ENCODE measurements around the gene ARTN. TPM values are rescaled to one million over a fixed set of nuclear protein-coding genes. Genes with fewer than 3 reads are reported as not detected.

The ARTN gene, protein sequence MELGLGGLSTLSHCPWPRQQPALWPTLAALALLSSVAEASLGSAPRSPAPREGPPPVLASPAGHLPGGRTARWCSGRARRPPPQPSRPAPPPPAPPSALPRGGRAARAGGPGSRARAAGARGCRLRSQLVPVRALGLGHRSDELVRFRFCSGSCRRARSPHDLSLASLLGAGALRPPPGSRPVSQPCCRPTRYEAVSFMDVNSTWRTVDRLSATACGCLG
- total RNA-seq (2012; rRNA removed), result not detected in 2 replicates

DNA sequence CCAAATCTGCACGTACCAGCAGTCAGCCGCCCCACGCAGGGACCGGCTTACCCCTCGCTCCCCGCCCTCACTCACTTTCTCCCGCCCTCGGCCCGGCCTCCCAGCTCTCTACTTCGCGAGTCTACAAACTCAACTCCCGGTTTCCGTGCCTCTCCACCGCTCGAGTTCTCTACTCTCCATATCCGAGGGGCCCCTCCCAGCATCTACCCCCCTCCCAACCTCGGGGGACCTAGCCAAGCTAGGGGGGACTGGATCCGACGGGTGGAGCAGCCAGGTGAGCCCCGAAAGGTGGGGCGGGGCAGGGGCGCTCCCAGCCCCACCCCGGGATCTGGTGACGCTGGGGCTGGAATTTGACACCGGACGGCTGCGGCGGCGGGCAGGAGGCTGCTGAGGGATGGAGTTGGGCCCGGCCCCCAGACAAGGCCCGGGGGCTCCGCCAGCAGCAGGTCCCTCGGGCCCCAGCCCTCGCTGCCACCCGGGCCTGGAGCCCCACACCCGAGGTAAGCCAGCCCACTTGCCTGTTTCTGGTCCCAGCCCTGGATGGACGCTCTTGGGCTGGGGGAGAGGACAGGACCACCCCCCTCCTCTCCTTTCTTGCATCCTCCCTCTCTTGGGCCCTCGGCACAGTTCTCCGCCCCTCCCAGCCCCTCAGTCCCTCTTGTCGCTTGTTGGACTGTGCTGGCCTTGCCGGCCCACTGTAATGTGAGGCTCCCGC is at the start of gene ARTN:
Gene ARTN (plus strand): TSS at position 416 of the 715 bp plus-strand sequence. CDS start 1,856 bp downstream, outside the sequence.
- peak within 1 kb of the TSS; percentile 16 for H3K9ac ChIP-seq (ENCODE audit: low read depth, low read length)
- H3K36me3 ChIP-seq (ENCODE audit: insufficient read depth, low read length), result peaks cover 5% of the 10 kb centered on the region
- H3K4me2 ChIP-seq (ENCODE audit: low read length), result peak within 1 kb of the TSS; percentile 89
- H3K4me1 ChIP-seq (ENCODE audit: control insufficient read depth, insufficient read depth, low read length), result peaks cover 18% of the 10 kb centered on the region
- H3K27me3 ChIP-seq (ENCODE audit: control insufficient read depth, insufficient read depth, low read length), result peaks cover 3% of the 10 kb centered on the region
- H3K9me3 ChIP-seq (replicated peaks; ENCODE audit: low read length), result no peaks in the 10 kb centered on the region
- peak within 1 kb of the TSS; percentile 64 for H3K4me3 ChIP-seq (ENCODE audit: low read length)

DNA sequence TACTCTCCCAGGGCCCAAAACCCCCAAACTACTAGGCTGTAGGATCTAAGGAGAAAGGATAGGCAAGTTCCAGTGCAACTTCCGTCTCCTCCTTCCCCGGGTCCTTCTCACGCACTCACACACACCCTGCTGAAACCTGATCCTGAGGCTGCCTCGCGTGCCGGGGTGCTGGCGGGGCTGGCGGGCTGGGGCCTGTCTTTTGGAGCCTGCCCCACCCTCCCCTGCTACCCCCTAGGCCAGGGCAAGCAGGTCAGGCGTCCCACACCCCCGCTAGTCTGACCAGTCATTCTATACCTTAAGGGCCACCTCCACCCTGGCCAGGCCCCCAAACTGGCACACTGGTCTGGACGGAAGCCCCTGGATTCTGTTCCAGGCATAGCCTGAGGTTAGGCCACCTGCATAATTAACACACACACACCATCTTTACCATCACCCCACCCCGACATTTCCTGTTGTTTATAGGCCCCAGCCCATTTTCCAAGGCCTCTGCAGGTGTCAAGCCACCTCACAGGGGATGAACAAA is 48.3 kb upstream of the ARTN start:
- no peaks in the 10 kb centered on the region for H3K4me1 ChIP-seq (ENCODE audit: control insufficient read depth, insufficient read depth, low read length)
- H3K36me3 ChIP-seq (ENCODE audit: insufficient read depth, low read length), result peaks cover 4% of the 10 kb centered on the region
- H3K4me2 ChIP-seq (ENCODE audit: low read length), result no peak overlapping the region
- no peaks in the 10 kb centered on the region for H3K27me3 ChIP-seq (ENCODE audit: control insufficient read depth, insufficient read depth, low read length)
- no peak overlapping the region for H3K4me3 ChIP-seq (ENCODE audit: low read length)
- H3K9me3 ChIP-seq (replicated peaks; ENCODE audit: low read length), result no peaks in the 10 kb centered on the region
- H3K9ac ChIP-seq (ENCODE audit: low read depth, low read length), result no peak overlapping the region

DNA sequence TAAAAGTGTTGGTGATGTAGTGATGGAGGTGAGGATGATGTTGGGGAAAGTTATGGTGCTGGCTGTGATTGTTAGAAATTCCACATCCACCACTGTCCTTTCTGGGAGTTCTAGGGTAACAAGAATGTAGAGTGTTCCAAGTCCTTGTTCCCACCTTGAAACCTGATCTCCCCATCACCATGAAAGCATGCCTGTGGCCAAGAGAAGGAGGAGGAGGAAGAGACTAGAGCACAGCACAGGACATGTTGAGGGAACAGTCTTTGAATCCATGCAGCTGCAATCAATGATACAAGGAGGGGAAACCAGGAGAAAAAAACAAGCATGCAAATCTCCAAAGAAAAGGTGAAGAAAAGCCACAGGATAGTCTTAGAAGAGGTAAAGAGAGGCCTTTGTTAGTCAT is 45.9 kb upstream of the ARTN start:
- Histone ChIP-seq H3K36me3 (ENCODE audit: insufficient read depth, low read length) (no peaks in the 10 kb centered on the region), H3K9ac (ENCODE audit: low read depth, low read length) (no peak overlapping the region), H3K4me3 (ENCODE audit: low read length) (no peak overlapping the region)

DNA sequence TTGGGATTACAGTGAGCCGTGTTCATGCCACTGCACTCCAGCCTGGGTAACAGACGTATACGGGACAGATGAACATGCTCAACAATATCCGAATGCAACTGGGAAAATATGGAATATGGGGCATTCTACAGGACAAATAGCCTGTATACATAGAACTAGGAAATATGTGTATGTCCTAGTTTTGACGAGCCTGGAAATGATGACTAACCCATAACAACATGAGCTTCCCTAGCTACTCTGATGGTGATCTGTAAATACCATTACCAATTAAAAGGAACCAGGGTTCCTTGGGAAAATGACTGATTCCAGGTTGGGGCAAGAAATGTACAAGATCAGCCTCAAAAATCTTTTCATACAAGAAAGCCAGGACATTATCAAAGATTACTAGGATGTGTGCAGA is 42.8 kb upstream of the ARTN start:
- H3K36me3 ChIP-seq (ENCODE audit: insufficient read depth, low read length), result peaks cover 14% of the 10 kb centered on the region
- H3K9me3 ChIP-seq (replicated peaks; ENCODE audit: low read length), result no peaks in the 10 kb centered on the region
- H3K4me2 ChIP-seq (ENCODE audit: low read length), result no peak overlapping the region
- no peaks in the 10 kb centered on the region for H3K4me1 ChIP-seq (ENCODE audit: control insufficient read depth, insufficient read depth, low read length)
- H3K27me3 ChIP-seq (ENCODE audit: control insufficient read depth, insufficient read depth, low read length), result no peaks in the 10 kb centered on the region
- no peak overlapping the region for H3K4me3 ChIP-seq (ENCODE audit: low read length)
- H3K9ac ChIP-seq (ENCODE audit: low read depth, low read length), result no peak overlapping the region

More for the DNA sequence above, 45.9 kb upstream of the ARTN start:
- Histone ChIP-seq H3K4me2 (ENCODE audit: low read length) (no peak overlapping the region), H3K27me3 (ENCODE audit: control insufficient read depth, insufficient read depth, low read length) (no peaks in the 10 kb centered on the region), H3K9me3 (replicated peaks; ENCODE audit: low read length) (no peaks in the 10 kb centered on the region), H3K4me1 (ENCODE audit: control insufficient read depth, insufficient read depth, low read length) (no peaks in the 10 kb centered on the region)

DNA sequence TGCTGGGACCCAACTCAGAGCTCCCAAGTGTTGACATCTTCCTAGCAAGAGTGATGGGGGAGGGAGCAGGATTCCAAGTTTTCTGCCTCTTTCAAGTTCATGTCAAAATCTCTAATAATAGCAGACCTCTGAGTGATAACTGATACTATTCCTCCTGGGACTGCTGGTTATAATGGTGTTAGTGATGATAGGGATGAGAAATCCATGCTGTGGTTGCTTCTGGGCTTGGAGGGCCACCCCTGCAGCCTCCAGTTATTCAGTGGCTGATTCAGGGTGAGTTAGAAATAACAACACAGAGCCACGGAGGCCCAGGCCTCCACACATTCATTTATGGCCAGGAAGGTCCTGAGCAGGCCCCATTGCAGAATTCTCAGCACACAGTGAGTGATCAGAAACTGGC is 40.6 kb upstream of the ARTN start:
- Histone ChIP-seq H3K9ac (ENCODE audit: low read depth, low read length) (no peak overlapping the region), H3K9me3 (replicated peaks; ENCODE audit: low read length) (no peaks in the 10 kb centered on the region), H3K4me1 (ENCODE audit: control insufficient read depth, insufficient read depth, low read length) (no peaks in the 10 kb centered on the region), H3K36me3 (ENCODE audit: insufficient read depth, low read length) (peaks cover 18% of the 10 kb centered on the region), H3K27me3 (ENCODE audit: control insufficient read depth, insufficient read depth, low read length) (no peaks in the 10 kb centered on the region), H3K4me3 (ENCODE audit: low read length) (no peak overlapping the region), H3K4me2 (ENCODE audit: low read length) (no peak overlapping the region)

DNA sequence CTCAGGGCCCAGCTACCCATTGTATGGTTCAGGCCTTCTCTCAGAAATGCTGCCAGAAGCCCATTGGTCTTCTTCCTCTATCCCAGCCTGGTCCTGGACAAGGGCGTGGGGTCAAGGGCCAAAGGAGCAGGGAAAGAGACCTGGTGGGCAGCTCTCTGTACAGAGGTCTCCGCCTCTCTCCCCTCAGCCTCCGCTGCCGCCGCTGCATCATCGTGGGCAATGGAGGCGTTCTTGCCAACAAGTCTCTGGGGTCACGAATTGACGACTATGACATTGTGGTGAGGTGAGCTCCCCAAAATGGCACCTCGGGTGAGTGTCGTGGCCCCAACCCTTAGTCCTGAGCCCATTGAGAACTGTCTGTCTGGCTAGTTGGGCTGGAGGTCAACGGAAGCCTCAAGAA is 34.6 kb upstream of the ARTN start:
- Histone ChIP-seq H3K27me3 (ENCODE audit: control insufficient read depth, insufficient read depth, low read length) (no peaks in the 10 kb centered on the region), H3K9ac (ENCODE audit: low read depth, low read length) (no peak overlapping the region), H3K4me2 (ENCODE audit: low read length) (no peak overlapping the region), H3K9me3 (replicated peaks; ENCODE audit: low read length) (no peaks in the 10 kb centered on the region), H3K4me1 (ENCODE audit: control insufficient read depth, insufficient read depth, low read length) (no peaks in the 10 kb centered on the region), H3K4me3 (ENCODE audit: low read length) (no peak overlapping the region), H3K36me3 (ENCODE audit: insufficient read depth, low read length) (peaks cover 33% of the 10 kb centered on the region)

DNA sequence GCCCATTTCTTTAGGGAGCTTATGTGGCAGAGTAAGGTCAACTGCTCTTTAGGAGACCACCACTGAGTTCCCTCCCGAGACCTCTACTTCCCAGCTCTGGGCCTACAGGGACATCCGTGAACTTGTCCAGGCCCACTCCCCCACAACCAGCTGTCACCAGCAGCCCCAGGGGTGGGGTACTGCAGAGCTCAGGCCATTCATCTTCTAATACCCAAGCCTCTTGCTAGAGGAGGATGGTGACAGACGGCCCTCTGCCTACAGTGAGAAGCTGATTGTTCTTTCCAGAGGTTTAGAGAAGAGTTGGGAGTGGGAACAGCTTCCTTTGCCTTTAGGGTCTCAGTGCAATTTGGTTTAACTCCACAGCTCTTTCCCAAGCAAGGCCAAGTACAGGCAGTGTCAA is 33.2 kb upstream of the ARTN start:
- Histone ChIP-seq H3K9ac (ENCODE audit: low read depth, low read length) (no peak overlapping the region), H3K9me3 (replicated peaks; ENCODE audit: low read length) (no peaks in the 10 kb centered on the region), H3K4me3 (ENCODE audit: low read length) (no peak overlapping the region), H3K27me3 (ENCODE audit: control insufficient read depth, insufficient read depth, low read length) (no peaks in the 10 kb centered on the region), H3K36me3 (ENCODE audit: insufficient read depth, low read length) (peaks cover 23% of the 10 kb centered on the region), H3K4me1 (ENCODE audit: control insufficient read depth, insufficient read depth, low read length) (no peaks in the 10 kb centered on the region), H3K4me2 (ENCODE audit: low read length) (no peak overlapping the region)

DNA sequence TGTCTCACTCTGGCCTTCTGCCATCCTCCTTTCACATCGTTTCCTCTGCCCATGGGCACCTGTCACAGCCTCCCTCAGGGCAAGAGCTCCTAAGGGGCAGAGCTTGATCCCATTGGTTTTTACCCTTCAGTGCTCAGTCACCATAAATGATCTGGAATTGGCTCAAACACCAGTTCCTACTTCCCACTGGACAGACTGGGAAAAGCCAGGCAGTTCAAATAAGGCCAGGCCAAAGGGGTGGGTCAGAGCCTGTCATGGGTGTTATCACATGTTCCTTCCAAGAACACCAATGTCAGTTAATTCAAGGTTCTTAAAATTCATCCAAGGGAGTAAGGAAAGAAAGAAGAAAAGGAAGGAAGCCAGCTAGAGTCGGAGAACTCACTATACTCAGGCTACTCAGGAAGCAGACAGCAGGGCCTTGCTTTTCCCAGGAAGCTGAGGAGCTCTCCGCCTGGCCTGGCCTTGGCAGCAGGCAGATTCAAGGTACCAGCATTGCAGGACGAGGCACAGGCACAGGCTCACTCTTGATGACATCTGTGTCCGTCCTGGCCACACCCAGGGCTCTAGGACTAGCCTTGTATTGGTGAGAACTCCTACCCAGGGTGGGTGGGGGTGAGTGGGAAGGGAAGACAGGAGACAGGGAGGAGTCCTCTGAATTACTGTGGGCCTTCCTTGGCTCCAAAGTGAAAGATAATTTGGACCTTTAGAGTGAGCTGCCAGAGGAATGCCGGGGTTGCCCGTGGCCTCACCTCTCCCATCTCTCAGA is 32.2 kb upstream of the ARTN start:
- Histone ChIP-seq H3K27me3 (ENCODE audit: control insufficient read depth, insufficient read depth, low read length) (no peaks in the 10 kb centered on the region), H3K9ac (ENCODE audit: low read depth, low read length) (no peak overlapping the region), H3K36me3 (ENCODE audit: insufficient read depth, low read length) (peaks cover 19% of the 10 kb centered on the region), H3K4me2 (ENCODE audit: low read length) (no peak overlapping the region), H3K9me3 (replicated peaks; ENCODE audit: low read length) (no peaks in the 10 kb centered on the region), H3K4me3 (ENCODE audit: low read length) (no peak overlapping the region), H3K4me1 (ENCODE audit: control insufficient read depth, insufficient read depth, low read length) (no peaks in the 10 kb centered on the region)

DNA sequence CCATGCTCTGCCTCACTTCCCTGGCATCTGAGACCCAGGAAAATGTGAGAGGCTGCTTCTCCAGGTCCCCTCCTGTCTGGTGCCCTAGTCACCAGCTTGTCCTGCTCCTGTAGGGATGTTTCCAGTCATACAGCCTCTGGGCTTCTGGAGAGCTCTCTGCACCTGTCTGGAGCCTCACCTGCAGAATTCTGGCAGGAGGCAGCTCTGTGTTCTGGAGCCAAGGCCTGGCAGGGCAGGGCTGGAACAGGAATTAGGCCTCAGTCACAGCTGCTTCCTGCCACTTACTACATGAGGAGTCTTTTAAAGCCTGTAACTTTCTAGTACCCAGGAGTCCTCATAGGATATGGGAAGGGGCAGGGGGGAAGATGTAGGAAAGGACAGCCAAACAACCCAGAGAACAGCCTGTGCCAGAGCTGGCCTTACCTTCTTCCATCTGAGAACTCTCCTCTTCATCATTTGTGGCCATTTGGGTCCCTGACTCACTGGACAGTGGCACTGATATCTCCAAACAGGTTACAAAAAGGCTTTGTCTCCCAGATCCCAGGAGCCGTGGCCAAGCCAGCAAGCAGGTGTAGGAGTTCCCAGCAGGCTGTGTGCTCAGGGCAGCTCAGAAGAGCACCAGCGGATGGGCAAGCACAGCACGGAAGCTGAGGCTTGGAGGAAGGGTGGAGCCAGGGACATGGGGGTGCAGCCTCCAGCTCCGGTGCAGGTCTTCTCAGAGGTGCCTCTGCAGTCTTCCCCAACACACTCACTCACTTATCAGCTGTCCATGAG is 31.4 kb upstream of the ARTN start:
- Histone ChIP-seq H3K9ac (ENCODE audit: low read depth, low read length) (no peak overlapping the region), H3K4me2 (ENCODE audit: low read length) (no peak overlapping the region), H3K4me3 (ENCODE audit: low read length) (no peak overlapping the region), H3K36me3 (ENCODE audit: insufficient read depth, low read length) (peaks cover 16% of the 10 kb centered on the region), H3K27me3 (ENCODE audit: control insufficient read depth, insufficient read depth, low read length) (no peaks in the 10 kb centered on the region), H3K9me3 (replicated peaks; ENCODE audit: low read length) (no peaks in the 10 kb centered on the region), H3K4me1 (ENCODE audit: control insufficient read depth, insufficient read depth, low read length) (no peaks in the 10 kb centered on the region)

DNA sequence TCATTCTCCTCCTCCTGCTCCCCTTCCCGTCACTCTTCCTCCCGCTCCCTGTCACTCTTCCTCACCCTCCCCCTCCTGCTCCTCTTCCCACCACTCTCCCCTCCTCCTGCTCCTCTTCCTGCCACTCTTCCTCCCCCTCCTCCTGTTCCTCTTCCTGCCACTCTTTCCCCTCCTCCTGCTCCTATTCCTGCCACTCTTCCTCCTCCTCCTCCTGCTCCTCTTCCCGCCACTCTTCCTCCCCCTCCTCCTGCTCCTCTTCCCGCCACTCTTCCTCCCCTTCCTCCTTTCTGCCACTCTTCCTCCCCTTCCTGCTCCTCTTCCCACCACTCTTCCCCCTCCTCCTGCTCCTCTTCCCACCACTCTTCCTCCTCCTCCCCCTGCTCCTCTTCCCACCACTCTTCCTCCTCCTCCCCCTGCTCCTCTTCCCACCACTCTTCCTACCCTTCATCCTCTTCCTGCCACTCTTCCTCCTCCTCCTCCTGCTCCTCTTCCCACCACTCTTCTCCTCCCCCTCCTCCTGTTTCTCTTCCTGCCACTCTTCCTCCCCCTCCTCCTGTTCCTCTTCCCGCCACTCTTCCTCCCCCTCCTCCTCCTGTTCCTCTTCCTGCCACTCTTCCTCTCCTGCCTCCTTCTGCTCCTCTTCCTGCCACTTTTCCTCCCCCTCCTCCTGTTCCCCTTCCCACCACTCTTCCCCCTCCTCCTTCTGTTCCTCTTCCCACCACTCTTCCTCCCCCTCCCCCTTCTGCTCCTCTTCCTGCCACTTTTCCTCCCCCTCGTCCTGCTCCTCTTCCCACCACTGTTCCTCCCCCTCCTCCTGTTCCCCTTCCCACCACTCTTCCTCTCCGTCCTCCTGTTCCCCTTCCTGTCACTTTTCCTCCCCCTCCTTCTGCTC is 28.7 kb upstream of the ARTN start:
- Histone ChIP-seq H3K4me1 (ENCODE audit: control insufficient read depth, insufficient read depth, low read length) (no peaks in the 10 kb centered on the region), H3K36me3 (ENCODE audit: insufficient read depth, low read length) (peaks cover under 1% of the 10 kb centered on the region), H3K4me3 (ENCODE audit: low read length) (no peak overlapping the region), H3K27me3 (ENCODE audit: control insufficient read depth, insufficient read depth, low read length) (no peaks in the 10 kb centered on the region), H3K9ac (ENCODE audit: low read depth, low read length) (no peak overlapping the region), H3K4me2 (ENCODE audit: low read length) (no peak overlapping the region), H3K9me3 (replicated peaks; ENCODE audit: low read length) (no peaks in the 10 kb centered on the region)

Measured in skeletal muscle satellite cell (primary cell).